Effector memory CD4-positive, alpha-beta T cell (primary cell): ENCODE measurements around the gene NHLH1.

Experiments
- DNase-seq, 3 donors: peaks; one replicate each; pipeline ENCODE4 v3.0.0-alpha.2; 2020
- H3K27ac ChIP-seq: 2 replicates; pipeline ENCODE4 v1.7.0; 2013; ENCODE audit warnings: mild to moderate bottlenecking, low read length, moderate library complexity; ENCODE audit not compliant: insufficient read depth, poor library complexity, severe bottlenecking
- H3K27me3 ChIP-seq: replicated peaks from 2 replicates; pipeline ENCODE4 v1.7.0; 2013; ENCODE audit warnings: mild to moderate bottlenecking, low read length; ENCODE audit not compliant: insufficient read depth, control insufficient read depth, poor library complexity, severe bottlenecking
- H3K36me3 ChIP-seq: 2 replicates; pipeline ENCODE4 v1.7.0; 2013; ENCODE audit warnings: mild to moderate bottlenecking, low read length, moderate library complexity; ENCODE audit not compliant: control insufficient read depth, insufficient read depth
- H3K4me1 ChIP-seq: 2 replicates; pipeline ENCODE4 v1.7.0; 2013; ENCODE audit warnings: low read length, mild to moderate bottlenecking; ENCODE audit not compliant: control insufficient read depth, insufficient read depth, poor library complexity, severe bottlenecking
- H3K4me3 ChIP-seq: 2 replicates; pipeline ENCODE4 v1.7.0; 2013; ENCODE audit warnings: low read length, low read depth, mild to moderate bottlenecking; ENCODE audit not compliant: insufficient read depth, poor library complexity, severe bottlenecking
- H3K9me3 ChIP-seq: 2 replicates; pipeline ENCODE4 v1.7.0; 2013; ENCODE audit warnings: mild to moderate bottlenecking, low read length, moderate library complexity; ENCODE audit not compliant: control insufficient read depth

NHLH1 gene

GRCh38 chr1:160365325-160365724 is 1.5 kb upstream of the NHLH1 start:
- DNase-seq: no peak
- Histone ChIP-seq H3K27me3 (no peaks in the 10 kb centered on the region), H3K36me3 (peaks cover 4% of the 10 kb centered on the region), H3K4me1 (no peaks in the 10 kb centered on the region), H3K9me3 (no peaks in the 10 kb centered on the region), H3K27ac (no peak overlapping the region), H3K4me3 (no peak overlapping the region)

GRCh38 chr1:160367516-160367900 is 637 bp downstream of the NHLH1 start:
- Histone ChIP-seq H3K27ac (no peak overlapping the region), H3K4me1 (no peaks in the 10 kb centered on the region), H3K36me3 (no peaks in the 10 kb centered on the region), H3K27me3 (no peaks in the 10 kb centered on the region), H3K4me3 (no peak overlapping the region), H3K9me3 (no peaks in the 10 kb centered on the region)
- no peak for DNase-seq

GRCh38 chr1:160367934-160368923 is 1.4 kb downstream of the NHLH1 start:
- no peak for DNase-seq
- no peak overlapping the region for H3K4me3 ChIP-seq
- no peak overlapping the region for H3K27ac ChIP-seq
- H3K36me3 ChIP-seq: no peaks in the 10 kb centered on the region
- no peaks in the 10 kb centered on the region for H3K9me3 ChIP-seq
- no peaks in the 10 kb centered on the region for H3K4me1 ChIP-seq
- H3K27me3 ChIP-seq: no peaks in the 10 kb centered on the region

DNA sequence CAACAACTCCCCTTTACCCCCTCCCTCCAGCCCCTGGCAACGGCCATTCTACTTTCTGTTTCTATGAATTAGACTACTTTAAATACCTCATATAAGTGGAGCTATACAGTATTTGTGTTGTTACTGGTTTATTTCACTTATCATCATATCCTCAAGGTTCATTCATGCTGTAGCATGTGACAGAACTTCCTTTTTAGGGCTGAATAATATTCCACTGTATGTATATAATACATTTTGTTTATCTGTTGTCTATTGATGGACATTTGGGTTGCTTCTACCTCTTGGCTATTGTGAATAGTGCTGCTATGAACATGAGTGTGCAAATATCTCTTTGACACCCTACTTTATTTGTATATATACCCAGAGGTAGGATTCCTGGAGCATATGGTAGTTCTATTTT is 2.2 kb downstream of the NHLH1 start:
- DNase-seq: no peak
- no peaks in the 10 kb centered on the region for H3K27me3 ChIP-seq
- H3K27ac ChIP-seq: no peak overlapping the region
- H3K4me1 ChIP-seq: no peaks in the 10 kb centered on the region
- H3K36me3 ChIP-seq: no peaks in the 10 kb centered on the region
- no peaks in the 10 kb centered on the region for H3K9me3 ChIP-seq
- H3K4me3 ChIP-seq: no peak overlapping the region

- H3K4me3 ChIP-seq: no peak overlapping the region
- no peaks in the 10 kb centered on the region for H3K27me3 ChIP-seq
- H3K27ac ChIP-seq: no peak overlapping the region
- no peaks in the 10 kb centered on the region for H3K36me3 ChIP-seq
- peaks cover under 1% of the 10 kb centered on the region for H3K4me1 ChIP-seq
- no peak for DNase-seq
- H3K9me3 ChIP-seq: no peaks in the 10 kb centered on the region
These were observed 3.9 kb downstream of the NHLH1 start for GRCh38 chr1:160370561-160371345.

- Histone ChIP-seq H3K27ac (no peak overlapping the region), H3K9me3 (no peaks in the 10 kb centered on the region), H3K27me3 (no peaks in the 10 kb centered on the region), H3K4me3 (no peak overlapping the region), H3K36me3 (no peaks in the 10 kb centered on the region), H3K4me1 (peaks cover 6% of the 10 kb centered on the region)
- DNase-seq: no peak
These were observed 4.4 kb downstream of the NHLH1 start for GRCh38 chr1:160371346-160371631.

GRCh38 chr1:160371756-160372155 is 4.9 kb downstream of the NHLH1 start:
- Histone ChIP-seq H3K27ac (no peak overlapping the region), H3K4me1 (peaks cover 8% of the 10 kb centered on the region), H3K9me3 (no peaks in the 10 kb centered on the region), H3K36me3 (no peaks in the 10 kb centered on the region), H3K27me3 (no peaks in the 10 kb centered on the region), H3K4me3 (no peak overlapping the region)
- no peak for DNase-seq

- no peak for DNase-seq
- H3K36me3 ChIP-seq: no peaks in the 10 kb centered on the region
- H3K9me3 ChIP-seq: no peaks in the 10 kb centered on the region
- H3K4me3 ChIP-seq: no peak overlapping the region
- H3K27ac ChIP-seq: no peak overlapping the region
- H3K27me3 ChIP-seq: no peaks in the 10 kb centered on the region
- peaks cover 8% of the 10 kb centered on the region for H3K4me1 ChIP-seq
These were observed 6.8 kb downstream of the NHLH1 start for GRCh38 chr1:160373696-160374095.

DNA sequence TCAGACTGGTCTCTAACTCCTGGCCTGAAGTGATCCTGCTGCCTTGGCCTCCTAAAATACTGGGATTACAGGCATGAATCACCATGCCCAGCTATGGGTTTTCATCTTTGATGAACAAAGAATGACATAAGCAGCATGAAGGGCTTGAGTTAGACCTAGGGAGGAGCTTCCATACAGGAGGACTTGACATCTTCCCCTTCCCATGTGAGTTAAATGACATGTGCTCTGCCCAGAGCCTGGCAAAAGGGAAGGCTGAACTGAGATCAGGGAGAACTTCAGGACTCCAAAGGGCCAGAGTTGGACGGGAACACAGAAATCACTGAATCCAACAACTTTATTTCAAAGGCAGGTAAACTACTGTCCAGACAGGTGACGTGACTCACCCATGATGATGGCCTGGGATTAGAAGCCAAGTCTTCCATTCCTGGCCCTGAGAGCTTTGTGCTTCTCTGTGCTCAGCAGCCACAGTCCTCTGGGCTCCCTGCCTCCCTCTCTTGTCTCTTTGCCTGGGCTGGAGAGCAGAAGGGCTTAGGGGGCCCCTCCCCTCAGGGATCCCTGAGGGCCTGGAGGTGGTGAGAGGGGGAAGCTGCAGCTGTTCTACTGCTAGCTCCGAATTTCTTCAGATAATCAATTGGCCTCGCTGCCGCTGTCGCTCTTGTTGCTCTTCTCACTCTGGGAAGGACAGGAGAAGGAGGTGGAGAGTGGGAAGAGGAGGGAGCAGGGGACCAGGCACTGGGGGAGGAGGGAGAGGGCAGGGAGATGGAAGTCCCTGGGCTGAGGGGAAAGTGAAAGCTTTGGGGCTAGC is 7.6 kb downstream of the NHLH1 start:
- no peak for DNase-seq
- no peak overlapping the region for H3K27ac ChIP-seq
- H3K4me3 ChIP-seq: no peak overlapping the region
- peaks cover 8% of the 10 kb centered on the region for H3K4me1 ChIP-seq
- no peaks in the 10 kb centered on the region for H3K27me3 ChIP-seq
- H3K36me3 ChIP-seq: no peaks in the 10 kb centered on the region
- no peaks in the 10 kb centered on the region for H3K9me3 ChIP-seq
